NCI-H2196 (cell line): ENCODE measurements around the gene RGS16.

ENCODE experiments used
- DNase-seq: peaks from one replicate; lab custom pipeline; 2025; ENCODE audit not compliant: unreplicated experiment; lab: John Stamatoyannopoulos, UW

The RGS16 gene

DNA sequence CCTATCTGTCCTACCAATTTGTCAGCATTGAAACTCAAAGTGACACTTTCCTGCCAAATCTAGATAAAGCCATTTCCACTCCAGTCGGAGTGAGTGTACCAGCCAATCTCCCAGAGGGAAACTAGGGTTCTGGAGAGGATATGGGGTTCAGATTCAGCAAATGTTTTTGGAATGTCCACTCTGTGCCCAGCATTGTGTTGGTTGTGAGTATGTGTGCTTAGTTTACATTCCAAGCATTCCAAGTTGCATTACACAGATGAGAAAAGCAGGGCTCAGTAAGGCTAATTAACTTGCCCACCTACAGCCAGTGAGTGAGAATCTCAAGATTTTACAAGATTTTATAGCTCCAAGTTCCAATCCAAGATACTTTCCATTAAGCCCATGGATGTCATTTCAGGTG lies 26.4 kb upstream of the RGS16 start:
- no peak for DNase-seq

GRCh38 chr1:182629499-182630096 lies 25.4 kb upstream of the RGS16 start:
- DNase-seq, result no peak

- no peak for DNase-seq
Observed at GRCh38 chr1:182629080-182629479, 24.9 kb upstream of the RGS16 start.

DNA sequence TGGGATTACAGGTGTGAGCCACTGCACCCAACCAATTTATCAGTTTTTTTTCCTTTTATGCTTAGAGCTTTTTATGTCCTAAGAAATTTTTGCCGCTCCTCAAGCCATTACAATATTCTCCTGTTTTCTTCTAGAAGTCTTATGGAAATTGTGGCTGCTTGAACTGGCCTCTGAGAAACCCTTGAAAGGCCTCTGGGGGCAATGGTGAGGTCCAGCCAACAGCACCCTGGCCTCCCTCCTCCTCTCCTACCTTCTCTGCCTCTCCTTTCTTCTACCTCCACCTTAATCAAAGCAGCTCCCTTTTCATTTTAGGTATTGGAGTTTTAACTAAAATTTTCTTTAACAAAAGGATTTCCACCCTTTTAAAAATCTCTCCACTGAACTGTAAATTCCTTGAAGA lies 24.5 kb upstream of the RGS16 start:
- no peak for DNase-seq

DNA sequence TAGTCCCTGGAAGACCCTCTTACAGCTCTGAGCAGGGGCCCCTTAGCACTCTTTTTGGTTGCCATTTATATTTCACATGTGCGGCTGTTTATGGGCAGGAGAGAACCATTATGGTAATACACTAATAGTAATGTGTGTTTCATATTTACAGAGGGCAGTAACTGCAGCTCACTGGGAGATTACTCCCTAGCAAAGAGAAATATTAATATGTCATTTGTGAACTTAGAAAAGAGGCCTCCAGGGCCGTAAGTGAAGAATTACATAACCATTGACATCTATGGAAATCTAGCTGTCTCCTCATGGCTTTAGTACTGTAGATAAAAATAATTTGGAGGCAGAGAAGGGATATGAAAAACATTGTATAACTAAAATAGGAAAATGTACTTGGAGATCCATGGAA lies 23.4 kb upstream of the RGS16 start:
- no peak for DNase-seq

DNA sequence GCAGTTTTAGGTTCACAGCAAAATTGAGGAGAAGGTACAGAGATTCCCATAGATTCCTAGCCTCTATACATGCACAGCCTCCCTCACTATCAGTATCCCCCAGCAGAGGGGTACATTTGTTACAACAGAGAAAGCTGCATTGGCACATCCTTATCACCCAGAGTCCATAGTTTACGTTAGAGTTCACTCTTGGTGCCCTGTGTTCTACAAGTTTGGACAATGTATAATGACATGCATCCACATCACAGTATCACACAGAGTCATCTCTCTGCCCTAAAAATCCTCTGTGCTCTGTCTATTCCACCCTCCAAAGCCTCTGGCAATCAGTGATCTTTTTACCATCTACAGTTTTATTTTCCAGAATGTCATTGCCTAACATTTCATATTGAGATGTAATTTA lies 22.3 kb upstream of the RGS16 start:
- DNase-seq, result no peak

GRCh38 chr1:182625719-182626504 lies 21.7 kb upstream of the RGS16 start:
- no peak for DNase-seq

DNA sequence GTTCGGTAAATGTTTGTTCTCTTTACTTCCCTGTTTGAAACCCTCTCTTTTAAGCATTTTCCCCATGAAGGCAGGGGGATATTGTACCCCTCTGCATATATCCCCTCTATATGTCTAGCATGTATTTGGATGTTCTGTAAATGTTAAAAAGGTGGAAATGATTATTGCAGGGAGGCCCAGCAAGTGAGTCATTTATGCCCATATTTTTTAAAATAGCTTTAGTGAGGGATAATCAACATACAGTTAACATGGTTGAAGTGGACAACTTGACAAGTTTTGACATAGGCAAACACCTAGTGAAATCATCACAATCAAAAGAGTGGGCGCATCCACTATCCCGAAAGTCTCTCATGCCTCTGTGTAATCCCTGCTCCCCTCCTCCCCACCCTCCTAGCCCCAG lies 20.8 kb upstream of the RGS16 start:
- no peak for DNase-seq

DNA sequence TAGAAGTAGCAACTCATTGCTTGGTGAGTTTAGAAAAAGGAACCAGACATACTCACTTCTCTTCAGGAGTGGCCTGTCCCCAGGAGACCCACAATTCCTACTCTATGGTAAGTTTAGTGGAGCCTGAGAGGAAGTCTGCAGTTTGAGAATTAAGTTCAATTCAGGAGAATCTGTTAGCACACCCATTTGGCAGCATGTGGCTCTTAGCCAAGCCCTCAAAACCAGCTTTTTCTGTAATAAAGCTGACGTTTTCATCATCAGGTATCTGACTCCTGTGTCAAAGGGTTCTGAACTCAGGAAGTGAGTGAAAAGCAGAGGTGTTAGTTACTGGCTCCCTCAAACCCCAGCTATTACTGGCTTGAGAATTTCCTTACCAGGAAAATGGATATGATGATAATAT lies 20.4 kb upstream of the RGS16 start:
- no peak for DNase-seq

- no peak for DNase-seq
Observed at GRCh38 chr1:182622901-182623528, 18.8 kb upstream of the RGS16 start.

DNA sequence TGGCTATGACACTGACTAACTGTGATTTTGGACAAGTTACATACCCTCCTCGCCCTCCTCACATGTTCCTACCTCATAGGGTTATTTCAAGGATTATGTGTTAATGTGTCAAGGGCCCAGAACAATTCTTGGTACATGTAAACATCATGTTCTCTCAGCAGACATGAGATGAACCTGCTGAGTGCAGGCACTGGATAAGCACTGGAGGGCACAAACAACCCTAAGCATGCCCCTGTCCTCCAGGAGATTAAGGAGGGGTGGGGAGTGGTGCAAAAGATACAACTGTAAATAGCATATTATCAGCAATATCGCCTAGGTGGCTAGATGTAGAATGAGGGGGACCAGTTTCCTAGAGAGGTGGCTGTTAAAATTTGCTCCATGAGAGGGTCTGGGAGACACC lies 17.7 kb upstream of the RGS16 start:
- DNase-seq, result no peak

- no peak for DNase-seq
Observed at GRCh38 chr1:182620924-182621585, 16.9 kb upstream of the RGS16 start.

DNA sequence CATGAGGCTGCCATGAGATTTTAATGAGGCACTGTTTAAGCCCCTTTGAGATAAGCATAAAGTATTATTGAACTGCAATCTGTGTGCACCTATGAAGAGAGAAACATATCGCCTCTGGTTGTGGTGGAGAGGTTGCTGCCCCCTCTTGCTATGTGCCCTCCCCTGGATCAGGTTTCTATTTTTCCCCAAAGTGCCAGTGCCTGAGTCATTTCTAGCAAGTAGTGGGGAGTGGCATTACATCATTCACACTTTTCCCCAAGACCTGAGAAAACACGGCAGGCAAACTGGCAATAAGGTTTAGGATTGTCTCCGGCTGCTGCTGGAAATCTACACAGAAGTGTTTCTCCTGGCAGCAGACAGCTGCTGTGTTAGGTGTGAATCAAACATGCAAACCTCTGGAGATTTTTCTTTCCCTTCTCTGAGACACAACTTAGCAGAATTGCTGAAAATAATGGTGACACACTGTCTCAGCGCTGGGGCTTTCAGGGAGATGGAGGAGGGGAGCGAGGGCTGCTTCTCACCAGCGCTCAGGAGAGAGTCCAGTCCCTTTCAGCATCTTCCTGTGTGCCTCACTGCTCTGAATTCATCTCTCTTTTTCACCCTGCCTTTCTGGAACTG lies 13.7 kb upstream of the RGS16 start:
- no peak for DNase-seq

DNA sequence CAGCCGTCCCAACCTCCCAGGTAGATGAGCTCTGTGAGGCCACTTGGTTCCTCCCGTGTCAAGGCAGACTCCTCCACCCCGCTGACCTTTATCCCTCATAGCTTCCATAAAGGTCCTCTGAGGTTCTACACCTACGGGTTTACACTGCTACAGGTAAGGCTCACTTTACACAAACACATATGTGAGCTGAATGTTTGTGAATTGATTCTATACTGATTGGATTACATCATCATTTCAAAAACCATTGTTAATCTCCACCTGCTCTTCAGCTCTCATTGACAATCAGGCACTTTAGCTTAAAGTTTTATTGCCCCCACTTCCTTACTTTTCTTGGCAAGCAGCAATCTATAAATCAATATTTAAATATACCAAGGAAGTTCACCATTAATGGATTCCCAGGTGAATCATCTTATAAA lies 12.8 kb upstream of the RGS16 start:
- DNase-seq, result no peak

DNA sequence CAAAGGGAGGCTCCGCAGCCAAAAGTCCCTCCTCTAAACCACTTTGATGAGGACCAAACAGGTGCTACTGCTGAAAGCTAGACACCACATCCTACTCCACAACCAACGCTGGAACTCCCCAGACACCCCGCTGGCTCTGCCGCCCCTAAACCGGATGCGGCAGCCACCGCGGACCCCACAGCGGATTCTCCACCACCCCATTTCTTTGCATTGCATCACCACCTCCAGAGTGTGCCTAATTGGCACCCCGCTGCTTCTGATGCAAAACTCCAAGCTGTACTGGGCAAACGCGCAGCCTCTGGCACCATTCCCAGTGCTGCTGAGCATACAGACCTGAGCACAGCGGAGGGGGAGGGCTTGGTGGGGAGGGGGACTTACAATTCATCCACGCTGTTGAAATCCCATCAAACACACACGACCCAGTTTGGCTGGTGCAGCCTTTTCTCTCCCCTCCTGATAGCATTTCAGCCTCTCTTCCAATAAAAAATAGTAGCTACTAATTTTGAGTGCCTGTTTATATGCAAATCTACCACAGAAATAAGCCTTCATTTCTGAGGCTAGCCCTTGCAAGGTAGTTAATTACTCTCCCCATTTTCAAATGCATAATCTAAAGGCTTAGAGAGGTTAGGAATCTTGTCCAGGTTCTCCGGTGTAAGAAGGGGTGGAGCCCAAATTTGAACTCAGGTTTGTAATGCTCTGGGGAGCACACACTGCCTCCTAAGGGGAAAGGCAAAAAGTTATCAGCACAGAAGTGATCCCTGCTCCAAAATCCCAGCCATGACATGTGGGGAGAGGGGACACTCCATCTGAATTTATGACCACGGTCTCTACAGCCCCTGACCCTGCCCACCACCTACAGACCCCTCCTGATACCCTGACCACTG lies 12.2 kb upstream of the RGS16 start:
- DNase-seq, result peak; percentile 82

- no peak for DNase-seq
Observed at GRCh38 chr1:182615468-182616129, 11.4 kb upstream of the RGS16 start.

GRCh38 chr1:182614796-182615454 lies 10.7 kb upstream of the RGS16 start:
- no peak for DNase-seq

GRCh38 chr1:182611787-182612186 lies 7.6 kb upstream of the RGS16 start:
- DNase-seq, result peak; percentile 37

GRCh38 chr1:182611326-182611725 lies 7.1 kb upstream of the RGS16 start:
- no peak for DNase-seq
